SK-N-SH (cell line): ENCODE results near the gene MPHOSPH9. TPM values are rescaled to one million over a fixed set of nuclear protein-coding genes. Genes with fewer than 3 reads are reported as not detected.

ENCODE experiments used
- CTCF ChIA-PET: fragments of 300-600, 350-600 bp; formaldehyde crosslinking; extraction: SDS; loops from one replicate; lab custom pipeline; 2021; lab: Yijun Ruan, JAX
- POLR2A ChIA-PET: fragments of 350-600 bp; sonication (Branson Sonifier 250); formaldehyde crosslinking; extraction: SDS; loops from one replicate; lab custom pipeline; 2020; ENCODE audit warnings: antibody characterized with exemption, inconsistent platforms; lab: Yijun Ruan, JAX
- DNase-seq: peaks from one replicate; pipeline ENCODE4 v3.0.0; 2012
- H2AFZ ChIP-seq: fragments of 200-600 bp; sonication (generic); 2 replicates; pipeline ENCODE4 v1.8.1; 2016; ENCODE audit warnings: antibody characterized with exemption, mild to moderate bottlenecking, low read depth
- H3F3A ChIP-seq: fragments of 200-600 bp; sonication (generic); replicated peaks from 2 replicates; pipeline ENCODE3; 2016; ENCODE audit warnings: antibody characterized with exemption, mild to moderate bottlenecking; ENCODE audit not compliant: insufficient read depth
- H3K27ac ChIP-seq, 2 experiments: fragments of 200-500 bp in 1 of 2; fragments of 200-600 bp in 1 of 2; sonication (Bioruptor generic) in 1 of 2; sonication (generic), shearing (Covaris generic) in 1 of 2; 2 replicates each; pipeline versions ENCODE4 v1.5.1 to v1.6.1; 2014 to 2016; ENCODE audit warnings: low read depth in 2 of 2, inconsistent platforms in 1 of 2, low read length in 1 of 2, mild to moderate bottlenecking in 1 of 2, mixed read lengths in 1 of 2
- H3K27me3 ChIP-seq: fragments of 200-600 bp; sonication (generic), shearing (Covaris generic); 2 replicates; pipeline ENCODE4 v1.6.1; 2016; ENCODE audit warnings: mixed run types; ENCODE audit not compliant: insufficient read depth
- H3K36me3 ChIP-seq, 2 experiments: fragments of 200-500 bp in 1 of 2; fragments of 200-600 bp in 1 of 2; sonication (Bioruptor generic) in 1 of 2; sonication (generic) in 1 of 2; replicated peaks in 1 of 2; 2 replicates each; pipeline versions ENCODE3 to v1.5.1; 2014 to 2016; ENCODE audit warnings: low read length in 1 of 2, mild to moderate bottlenecking in 1 of 2; ENCODE audit not compliant: insufficient read depth in 2 of 2, control insufficient read depth in 1 of 2
- H3K4me1 ChIP-seq, 2 experiments: fragments of 200-500 bp in 1 of 2; fragments of 200-600 bp in 1 of 2; sonication (Bioruptor generic) in 1 of 2; sonication (generic), shearing (Covaris generic) in 1 of 2; 2 replicates each; pipeline versions ENCODE4 v1.5.1 to v1.6.1; 2014 to 2016; ENCODE audit warnings: low read depth in 1 of 2, low read length in 1 of 2, mixed run types in 1 of 2; ENCODE audit not compliant: insufficient read depth in 2 of 2, control insufficient read depth in 1 of 2
- H3K4me2 ChIP-seq: fragments of 200-600 bp; sonication (generic), shearing (Covaris generic); 2 replicates; pipeline ENCODE4 v1.6.1; 2017; ENCODE audit warnings: mixed run types
- H3K4me3 ChIP-seq, 2 experiments: fragments of 200-500 bp in 1 of 2; fragments of 200-600 bp in 1 of 2; sonication (Bioruptor generic) in 1 of 2; sonication (generic), shearing (Covaris generic) in 1 of 2; 2 replicates each; pipeline versions ENCODE4 v1.5.1 to v1.8.1; 2014 to 2016; ENCODE audit warnings: low read depth in 2 of 2, inconsistent platforms in 1 of 2, low read length in 1 of 2, mild to moderate bottlenecking in 1 of 2, mixed read lengths in 1 of 2, moderate library complexity in 1 of 2
- H3K79me2 ChIP-seq: fragments of 200-600 bp; sonication (generic); 2 replicates; pipeline ENCODE4 v1.8.1; 2017; ENCODE audit warnings: mild to moderate bottlenecking; ENCODE audit not compliant: insufficient read depth
- H3K9ac ChIP-seq: fragments of 200-600 bp; sonication (generic); 2 replicates; pipeline ENCODE4 v1.6.1; 2017; ENCODE audit warnings: mixed run types
- H3K9me2 ChIP-seq: fragments of 200-600 bp; sonication (generic); 2 replicates; pipeline ENCODE4 v1.6.1; 2017; ENCODE audit warnings: mixed run types
- H3K9me3 ChIP-seq: fragments of 200-600 bp; sonication (generic); 2 replicates; pipeline ENCODE4 v1.6.1; 2017; ENCODE audit warnings: mixed run types, mild to moderate bottlenecking, moderate library complexity
- H4K20me1 ChIP-seq: fragments of 200-600 bp; sonication (generic); 2 replicates; pipeline ENCODE4 v1.6.1; 2017; ENCODE audit warnings: mild to moderate bottlenecking, mixed run types; ENCODE audit not compliant: insufficient read depth
- CHD2 ChIP-seq: fragments of 150-350 bp; IDR thresholded peaks from 2 replicates; pipeline ENCODE4 v1.6.1; 2018; ENCODE audit warnings: low read length; ENCODE audit not compliant: partially characterized antibody
- CTCF ChIP-seq: fragments of 200-600 bp; sonication (generic); IDR thresholded peaks from 2 replicates; pipeline ENCODE4 v1.6.1; 2017; ENCODE audit warnings: antibody characterized with exemption, mild to moderate bottlenecking, moderate library complexity
- FOSL2 ChIP-seq: IDR thresholded peaks from 2 replicates; pipeline ENCODE4 v1.4.0; 2012; ENCODE audit warnings: low read depth, mild to moderate bottlenecking, moderate library complexity, borderline replicate concordance
- FOXJ3 ChIP-seq: sonication (generic); formaldehyde crosslinking; IDR thresholded peaks from 2 replicates; pipeline ENCODE4 v1.5.1; 2020; ENCODE audit warnings: mild to moderate bottlenecking, missing genetic modification reagents
- FOXM1 ChIP-seq: IDR thresholded peaks from 2 replicates; pipeline ENCODE4 v1.4.0; 2012; ENCODE audit warnings: low read depth, mild to moderate bottlenecking
- GABPA ChIP-seq: IDR thresholded peaks from 2 replicates; pipeline ENCODE4 v1.4.0; 2012; ENCODE audit warnings: low read depth, mild to moderate bottlenecking
- GATA2 ChIP-seq: sonication (generic); formaldehyde crosslinking; IDR thresholded peaks from 2 replicates; pipeline ENCODE4 v1.5.0; 2020; ENCODE audit warnings: mild to moderate bottlenecking, missing genetic modification reagents
- IRF3 ChIP-seq: fragments of 150-350 bp; IDR thresholded peaks from 2 replicates; pipeline ENCODE4 v1.6.1; 2016; ENCODE audit warnings: mild to moderate bottlenecking, low read depth, low read length
- JUND ChIP-seq: IDR thresholded peaks from 2 replicates; pipeline ENCODE4 v1.4.0; 2012
- MXI1 ChIP-seq: IDR thresholded peaks from 2 replicates; pipeline ENCODE4 v1.6.1; 2012; ENCODE audit warnings: mild to moderate bottlenecking, low read depth, low read length, improper control_type of control experiment
- NRF1 ChIP-seq: IDR thresholded peaks from 2 replicates; pipeline ENCODE4 v1.6.1; 2012; ENCODE audit warnings: low read depth, mild to moderate bottlenecking, low read length
- RCOR1 ChIP-seq: fragments of 150-350 bp; IDR thresholded peaks from 2 replicates; pipeline ENCODE4 v1.6.1; 2017; ENCODE audit warnings: antibody characterized with exemption, low read length
- REST ChIP-seq: IDR thresholded peaks from 2 replicates; pipeline ENCODE4 v1.6.1; 2012; ENCODE audit warnings: mild to moderate bottlenecking, low read depth, low read length, moderate library complexity
- SMC3 ChIP-seq: IDR thresholded peaks from 2 replicates; pipeline ENCODE4 v1.6.1; 2012; ENCODE audit warnings: low read depth, low read length, improper control_type of control experiment
- TAF1 ChIP-seq: IDR thresholded peaks from 2 replicates; pipeline ENCODE4 v1.6.1; 2012; ENCODE audit warnings: low read depth, mild to moderate bottlenecking, low read length, moderate library complexity, borderline replicate concordance
- TCF12 ChIP-seq: IDR thresholded peaks from 2 replicates; pipeline ENCODE4 v1.4.0; 2012
- TEAD4 ChIP-seq: IDR thresholded peaks from 2 replicates; pipeline ENCODE4 v1.4.0; 2012; ENCODE audit warnings: mild to moderate bottlenecking, borderline replicate concordance; ENCODE audit not compliant: insufficient read depth
- YY1 ChIP-seq: IDR thresholded peaks from 2 replicates; pipeline ENCODE4 v1.4.0; 2012; ENCODE audit warnings: low read depth, mild to moderate bottlenecking
- WGBS: methylation state at CpG from one replicate; pipeline ENCODE4 v1.1.6; 2017; ENCODE audit warnings: low lambda C conversion rate; 5-methylcytosine and 5-hydroxymethylcytosine counted together
- polyA plus RNA-seq, 3 experiments: library from polyadenylated mRNA; depleted of rRNA; stranded (reverse); fragments of >200 nt; gene quantifications; 2 replicates each; pipeline ENCODE4 v1.2.3, GENCODE V29; 2012
- TF ChIP-seq, protein P1 (sequence below): IDR thresholded peaks from 2 replicates; pipeline ENCODE4 v1.4.0; 2012; ENCODE audit warnings: low read depth

MPHOSPH9 gene
- polyA plus RNA-seq, 1 of the 3 experiments (the other 2 are of a cell fraction), result 9.0 TPM

DNA sequence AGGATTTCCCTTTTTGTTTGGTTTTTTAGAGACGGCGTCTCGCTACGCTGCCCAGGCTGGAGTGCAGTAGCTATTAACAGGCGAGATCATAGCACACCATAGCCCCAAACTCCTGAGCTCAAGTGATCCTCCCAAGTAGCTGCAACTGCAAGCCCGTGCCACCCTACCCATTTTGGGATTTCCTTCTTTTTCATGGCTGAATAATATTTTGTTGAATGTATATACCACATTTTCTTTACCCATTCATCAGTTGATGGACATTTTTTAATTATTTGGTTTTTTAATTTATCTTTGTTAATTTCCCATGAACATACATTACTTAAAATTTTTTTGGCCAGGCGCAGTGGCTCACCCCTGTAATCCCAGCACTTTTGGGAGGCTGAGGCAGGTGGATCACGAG, 97.3 kb downstream of the MPHOSPH9 start:
- no peak for TF ChIP-seq GATA2
- no peak for TF ChIP-seq FOXJ3 (CRISPR knock-in tag)
- TF ChIP-seq MXI1, result no peak
- TF ChIP-seq, protein P1, sequence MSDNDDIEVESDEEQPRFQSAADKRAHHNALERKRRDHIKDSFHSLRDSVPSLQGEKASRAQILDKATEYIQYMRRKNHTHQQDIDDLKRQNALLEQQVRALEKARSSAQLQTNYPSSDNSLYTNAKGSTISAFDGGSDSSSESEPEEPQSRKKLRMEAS, result no peak
- TF ChIP-seq FOSL2, result no peak
- TF ChIP-seq TAF1, result no peak
- no peak for TF ChIP-seq YY1
- TF ChIP-seq TEAD4, result no peak
- no peak for TF ChIP-seq SMC3
- TF ChIP-seq JUND, result no peak
- no peak for TF ChIP-seq TCF12
- TF ChIP-seq RCOR1, result no peak
- TF ChIP-seq NRF1, result no peak
- no peak for TF ChIP-seq GABPA
- no peak for TF ChIP-seq REST
- no peak for TF ChIP-seq CTCF
- no peak for TF ChIP-seq IRF3
- no peak for TF ChIP-seq FOXM1
- no peak for TF ChIP-seq CHD2
- ChIA-PET CTCF (interaction anchor here (0.6 to 1.2 kb wide), 3 partner anchors 18 to 446 kb away, joined by 3 to 4 read pairs (median 3); no protein-coding TSS in a partner anchor), POLR2A (no interaction called here)
- no peaks in the 10 kb centered on the region for H3K36me3 ChIP-seq
- H3K4me2 ChIP-seq, result no peak overlapping the region
- no peak overlapping the region for H3K27ac ChIP-seq
- H3K79me2 ChIP-seq, result peaks cover 22% of the 10 kb centered on the region
- H3F3A ChIP-seq, result no peaks in the 10 kb centered on the region
- H4K20me1 ChIP-seq, result no peaks in the 10 kb centered on the region
- no peaks in the 10 kb centered on the region for H3K27me3 ChIP-seq
- H3K4me1 ChIP-seq, result peaks cover 8 to 11% of the 10 kb centered on the region in 2 experiments; a peak in 2 of 4 replicates
- H3K9me2 ChIP-seq, result no peaks in the 10 kb centered on the region
- no peak overlapping the region for H3K9ac ChIP-seq
- no peak for DNase-seq
- H3K4me3 ChIP-seq, result no peak overlapping the region
- no peaks in the 10 kb centered on the region for H3K9me3 ChIP-seq
- no peak overlapping the region for H2AFZ ChIP-seq
- 90% methylated on average over 8 of the region's 8 CpGs for whole genome bisulfite sequencing
